WTC11 (cell line): ENCODE measurements around the gene KCND3. TPM values are rescaled to one million over a fixed set of nuclear protein-coding genes. Genes with fewer than 3 reads are reported as not detected.

Experiments
- ATAC-seq: fragments of 200-7000 bp; cut with Tn5 transposase; 2 replicates; pipeline ENCODE4 v1.10.0; 2021; ENCODE audit warnings: mild to moderate bottlenecking, moderate library complexity
- CTCF ChIA-PET: fragments of 300-600 bp; sonication (Branson Sonifier 250); formaldehyde crosslinking; loops from one replicate; lab custom pipeline; 2021; ENCODE audit warnings: antibody characterized with exemption; lab: Charles Lee
- POLR2A ChIA-PET: fragments of 350-600 bp; sonication (Branson Sonifier 250); formaldehyde crosslinking; loops from one replicate; lab custom pipeline; 2021; ENCODE audit warnings: antibody characterized with exemption; lab: Charles Lee
- DNase-seq: peaks from one replicate; pipeline ENCODE4 v3.0.0; 2021; ENCODE audit warnings: low spot score
- H3K27ac Mint-ChIP-seq: 2 replicates; pipeline ENCODE4 v1.8.0; 2021; ENCODE audit warnings: mixed read lengths
- H3K27me3 Mint-ChIP-seq: 2 replicates; pipeline ENCODE4 v1.8.0; 2021; ENCODE audit warnings: low read depth, mild to moderate bottlenecking, moderate library complexity, mixed read lengths
- H3K36me3 Mint-ChIP-seq: 2 replicates; pipeline ENCODE4 v1.8.0; 2021; ENCODE audit warnings: mixed read lengths
- H3K4me1 Mint-ChIP-seq: 2 replicates; pipeline ENCODE4 v1.8.0; 2022; ENCODE audit warnings: mixed read lengths
- H3K4me3 Mint-ChIP-seq: 2 replicates; pipeline ENCODE4 v1.8.0; 2021; ENCODE audit warnings: mild to moderate bottlenecking, moderate library complexity, mixed read lengths
- H3K9me3 Mint-ChIP-seq: 2 replicates; pipeline ENCODE4 v1.8.0; 2021; ENCODE audit warnings: mixed read lengths
- CBFB ChIP-seq: sonication (generic); formaldehyde crosslinking; IDR thresholded peaks from 2 replicates; pipeline ENCODE4 v1.8.1; 2022; ENCODE audit warnings: mild to moderate bottlenecking, low read depth, missing genetic modification reagents
- CREB1 ChIP-seq: sonication (generic); formaldehyde crosslinking; IDR thresholded peaks from 2 replicates; pipeline ENCODE4 v1.8.0; 2023; ENCODE audit warnings: mild to moderate bottlenecking, missing genetic modification reagents
- CREM ChIP-seq: sonication (generic); formaldehyde crosslinking; IDR thresholded peaks from 2 replicates; pipeline ENCODE4 v1.8.1; 2022; ENCODE audit warnings: mild to moderate bottlenecking, missing genetic modification reagents, moderate library complexity
- EMX1 ChIP-seq: fragments of 250-450 bp; sonication (Bioruptor Pico); IDR thresholded peaks from 2 replicates; pipeline ENCODE4 v1.8.0; 2021; ENCODE audit warnings: mild to moderate bottlenecking
- HMGA2 ChIP-seq: fragments of 250-450 bp; sonication (Bioruptor Pico); IDR thresholded peaks from 2 replicates; pipeline ENCODE4 v1.4.0; 2021; ENCODE audit warnings: mild to moderate bottlenecking, moderate library complexity
- MYBL2 ChIP-seq: sonication (generic); formaldehyde crosslinking; IDR thresholded peaks from 2 replicates; pipeline ENCODE4 v1.8.1; 2023; ENCODE audit warnings: mild to moderate bottlenecking, moderate library complexity, missing genetic modification reagents
- NR1H2 ChIP-seq: sonication (generic); formaldehyde crosslinking; IDR thresholded peaks from 2 replicates; pipeline ENCODE4 v1.9.0; 2021; ENCODE audit warnings: mild to moderate bottlenecking, moderate library complexity, missing genetic modification reagents
- OVOL2 ChIP-seq: fragments of 250-450 bp; sonication (Bioruptor Pico); IDR thresholded peaks from 2 replicates; pipeline ENCODE4 v1.9.0; 2021; ENCODE audit warnings: mild to moderate bottlenecking, borderline replicate concordance
- SP1 ChIP-seq: sonication (generic); formaldehyde crosslinking; conservative IDR thresholded peaks from 2 replicates; pipeline ENCODE4 v1.8.1; 2022; ENCODE audit warnings: missing genetic modification reagents
- ZNF138 ChIP-seq: sonication (generic); formaldehyde crosslinking; conservative IDR thresholded peaks from 2 replicates; pipeline ENCODE4 v1.8.1; 2022; ENCODE audit warnings: mild to moderate bottlenecking, moderate library complexity, missing genetic modification reagents
- ZNF232 ChIP-seq: sonication (generic); formaldehyde crosslinking; IDR thresholded peaks from 2 replicates; pipeline ENCODE4 v1.8.0; 2022; ENCODE audit warnings: mild to moderate bottlenecking, missing genetic modification reagents
- total RNA-seq: library from RNA; stranded (reverse); gene quantifications from 3 replicates; pipeline ENCODE4 v1.2.3, GENCODE V29; 2021
- TF ChIP-seq, protein P1 (sequence below): sonication (generic); formaldehyde crosslinking; IDR thresholded peaks from 2 replicates; pipeline ENCODE4 v1.8.0; 2022; ENCODE audit warnings: mild to moderate bottlenecking, missing genetic modification reagents
- TF ChIP-seq, protein P2 (sequence below): sonication (generic); formaldehyde crosslinking; IDR thresholded peaks from 2 replicates; pipeline ENCODE4 v1.8.0; 2022; ENCODE audit warnings: mild to moderate bottlenecking, missing genetic modification reagents
- TF ChIP-seq, protein P3 (sequence below): fragments of 200-600 bp; IDR thresholded peaks from 2 replicates; pipeline ENCODE4 v1.8.0; 2022; ENCODE audit warnings: antibody characterized with exemption
- TF ChIP-seq, protein P4 (sequence below): fragments of 250-450 bp; sonication (Bioruptor Pico); IDR thresholded peaks from 2 replicates; pipeline ENCODE4 v1.9.0; 2021; ENCODE audit warnings: moderate library complexity, mild to moderate bottlenecking, inconsistent platforms, borderline replicate concordance
- TF ChIP-seq, protein P5 (sequence below): fragments of 250-450 bp; sonication (Bioruptor Pico); IDR thresholded peaks from 2 replicates; pipeline ENCODE4 v1.9.0; 2021; ENCODE audit warnings: mild to moderate bottlenecking
- TF ChIP-seq, protein P6 (sequence below): sonication (generic); formaldehyde crosslinking; IDR thresholded peaks from 2 replicates; pipeline ENCODE4 v1.8.0; 2023; ENCODE audit warnings: missing genetic modification reagents
- TF ChIP-seq, protein P7 (sequence below): fragments of 250-450 bp; sonication (Bioruptor Pico); IDR thresholded peaks from 2 replicates; pipeline ENCODE4 v1.9.0; 2021; ENCODE audit warnings: mild to moderate bottlenecking
- TF ChIP-seq, protein P8 (sequence below): sonication (generic); formaldehyde crosslinking; IDR thresholded peaks from 2 replicates; pipeline ENCODE4 v1.8.1; 2022; ENCODE audit warnings: missing genetic modification reagents, borderline replicate concordance

KCND3 gene
- total RNA-seq, 1 experiment from 2014 or later = 0.35 TPM

DNA sequence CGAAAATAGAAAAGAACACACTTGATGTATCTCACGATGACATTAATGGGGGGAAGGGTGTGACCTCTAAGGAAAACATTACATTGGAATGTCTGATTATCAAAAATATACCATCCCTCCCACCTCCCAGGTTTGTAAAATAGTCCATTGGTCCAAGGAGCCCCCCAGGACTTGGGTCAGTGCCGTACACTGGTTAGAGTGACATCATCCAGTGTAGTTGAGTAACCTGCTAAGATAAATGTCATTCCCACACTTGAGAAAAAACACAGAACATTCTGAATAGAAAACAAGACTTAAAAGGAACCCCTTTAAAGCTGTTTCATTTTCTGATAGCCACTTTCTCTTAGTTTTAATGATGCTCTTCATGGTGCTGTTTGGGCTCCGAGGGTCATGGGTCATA is 218.6 kb downstream of the KCND3 start (continued):
- TF ChIP-seq, protein P1, sequence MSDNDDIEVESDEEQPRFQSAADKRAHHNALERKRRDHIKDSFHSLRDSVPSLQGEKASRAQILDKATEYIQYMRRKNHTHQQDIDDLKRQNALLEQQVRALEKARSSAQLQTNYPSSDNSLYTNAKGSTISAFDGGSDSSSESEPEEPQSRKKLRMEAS (CRISPR knock-in tag) = no peak
- TF ChIP-seq ZNF138 (CRISPR knock-in tag) = no peak
- no peak for TF ChIP-seq HMGA2
- no peak for TF ChIP-seq NR1H2 (CRISPR knock-in tag)
- TF ChIP-seq, protein P2, sequence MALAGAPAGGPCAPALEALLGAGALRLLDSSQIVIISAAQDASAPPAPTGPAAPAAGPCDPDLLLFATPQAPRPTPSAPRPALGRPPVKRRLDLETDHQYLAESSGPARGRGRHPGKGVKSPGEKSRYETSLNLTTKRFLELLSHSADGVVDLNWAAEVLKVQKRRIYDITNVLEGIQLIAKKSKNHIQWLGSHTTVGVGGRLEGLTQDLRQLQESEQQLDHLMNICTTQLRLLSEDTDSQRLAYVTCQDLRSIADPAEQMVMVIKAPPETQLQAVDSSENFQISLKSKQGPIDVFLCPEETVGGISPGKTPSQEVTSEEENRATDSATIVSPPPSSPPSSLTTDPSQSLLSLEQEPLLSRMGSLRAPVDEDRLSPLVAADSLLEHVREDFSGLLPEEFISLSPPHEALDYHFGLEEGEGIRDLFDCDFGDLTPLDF (CRISPR knock-in tag) = no peak
- TF ChIP-seq OVOL2 (CRISPR knock-in tag) = no peak

DNA sequence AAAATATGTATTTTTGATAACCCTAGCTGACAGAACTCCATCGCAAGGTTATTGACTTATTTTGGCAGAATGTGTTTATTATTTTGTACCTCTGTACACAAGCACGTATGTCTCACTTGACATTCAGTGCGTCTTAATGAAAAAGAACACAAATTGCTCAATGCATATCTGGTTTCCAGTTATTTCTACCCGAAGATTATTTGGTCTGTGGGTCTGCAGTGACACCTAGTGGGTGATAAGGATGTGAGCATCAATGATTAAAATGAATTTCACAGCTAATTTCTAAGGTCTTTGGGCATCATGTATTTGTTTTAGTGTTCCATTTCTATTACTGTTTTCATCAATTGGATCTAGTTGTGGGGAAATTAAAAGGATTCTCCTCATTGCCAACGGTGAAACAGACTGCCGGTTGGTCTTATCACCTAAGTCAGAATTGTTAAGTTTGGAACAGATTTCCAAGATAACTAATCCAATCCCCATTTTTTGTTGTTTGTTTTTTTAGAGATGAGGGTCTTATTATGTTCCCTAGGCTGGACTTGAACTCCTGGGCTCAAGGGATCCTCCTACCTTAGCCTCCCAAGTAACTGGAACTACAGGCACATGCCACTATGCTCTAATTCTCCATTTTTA is 219.8 kb downstream of the KCND3 start:
- Mint-ChIP-seq H3K36me3 (peaks cover 25% of the 10 kb centered on the region), H3K27me3 (no peaks in the 10 kb centered on the region; the same call in 1 of the 2 replicates), H3K27ac (no peak overlapping the region), H3K9me3 (no peaks in the 10 kb centered on the region), H3K4me3 (no peak overlapping the region), H3K4me1 (no peaks in the 10 kb centered on the region)
- POLR2A ChIA-PET = no interaction called here
- TF ChIP-seq, protein P3, sequence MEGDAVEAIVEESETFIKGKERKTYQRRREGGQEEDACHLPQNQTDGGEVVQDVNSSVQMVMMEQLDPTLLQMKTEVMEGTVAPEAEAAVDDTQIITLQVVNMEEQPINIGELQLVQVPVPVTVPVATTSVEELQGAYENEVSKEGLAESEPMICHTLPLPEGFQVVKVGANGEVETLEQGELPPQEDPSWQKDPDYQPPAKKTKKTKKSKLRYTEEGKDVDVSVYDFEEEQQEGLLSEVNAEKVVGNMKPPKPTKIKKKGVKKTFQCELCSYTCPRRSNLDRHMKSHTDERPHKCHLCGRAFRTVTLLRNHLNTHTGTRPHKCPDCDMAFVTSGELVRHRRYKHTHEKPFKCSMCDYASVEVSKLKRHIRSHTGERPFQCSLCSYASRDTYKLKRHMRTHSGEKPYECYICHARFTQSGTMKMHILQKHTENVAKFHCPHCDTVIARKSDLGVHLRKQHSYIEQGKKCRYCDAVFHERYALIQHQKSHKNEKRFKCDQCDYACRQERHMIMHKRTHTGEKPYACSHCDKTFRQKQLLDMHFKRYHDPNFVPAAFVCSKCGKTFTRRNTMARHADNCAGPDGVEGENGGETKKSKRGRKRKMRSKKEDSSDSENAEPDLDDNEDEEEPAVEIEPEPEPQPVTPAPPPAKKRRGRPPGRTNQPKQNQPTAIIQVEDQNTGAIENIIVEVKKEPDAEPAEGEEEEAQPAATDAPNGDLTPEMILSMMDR = peak; percentile 60
- TF ChIP-seq, protein P4, sequence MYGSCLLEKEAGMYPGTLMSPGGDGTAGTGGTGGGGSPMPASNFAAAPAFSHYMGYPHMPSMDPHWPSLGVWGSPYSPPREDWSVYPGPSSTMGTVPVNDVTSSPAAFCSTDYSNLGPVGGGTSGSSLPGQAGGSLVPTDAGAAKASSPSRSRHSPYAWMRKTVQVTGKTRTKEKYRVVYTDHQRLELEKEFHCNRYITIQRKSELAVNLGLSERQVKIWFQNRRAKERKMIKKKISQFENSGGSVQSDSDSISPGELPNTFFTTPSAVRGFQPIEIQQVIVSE (CRISPR knock-in tag) = no peak
- no peak for DNase-seq
- ATAC-seq = no peak
- CTCF ChIA-PET = interaction anchor here (0.6 to 4.7 kb wide), 22 partner anchors 9 to 603 kb away, joined by 3 to 55 read pairs (median 4); partner anchors contain the start of gene INKA2

DNA sequence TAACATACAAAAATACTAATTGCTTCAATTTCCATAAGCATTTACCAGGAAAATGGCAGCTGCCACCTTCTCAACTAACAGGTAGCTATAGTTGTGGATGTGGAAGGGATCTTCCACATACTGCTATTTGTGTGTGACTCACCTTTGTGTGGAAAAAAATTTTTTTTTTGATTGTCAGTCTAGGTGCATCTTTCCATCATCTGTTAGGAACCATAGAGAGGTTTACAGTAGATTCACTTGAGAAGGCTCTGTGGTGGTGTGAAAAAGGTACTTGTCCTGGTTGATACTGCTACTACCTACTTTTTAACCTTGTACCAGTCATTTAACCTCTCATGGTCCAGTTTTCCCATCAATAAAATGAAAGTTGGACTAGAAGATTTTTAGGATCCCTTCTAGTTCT is 220.8 kb downstream of the KCND3 start:
- Mint-ChIP-seq H3K4me3 (no peak overlapping the region), H3K4me1 (no peaks in the 10 kb centered on the region), H3K27me3 (no peaks in the 10 kb centered on the region; the same call in 1 of the 2 replicates), H3K36me3 (peaks cover 31% of the 10 kb centered on the region), H3K9me3 (no peaks in the 10 kb centered on the region), H3K27ac (no peak overlapping the region)
- ChIA-PET CTCF (interaction anchor here (0.7 to 4.7 kb wide), 9 partner anchors 19 to 287 kb away, joined by 3 to 55 read pairs (median 7); partner anchors contain the start of gene INKA2), POLR2A (no interaction called here)
- no peak for DNase-seq
- ATAC-seq = no peak
- TF ChIP-seq, protein P3 = no peak
- TF ChIP-seq, protein P1 (CRISPR knock-in tag) = no peak
- no peak for TF ChIP-seq CREM (CRISPR knock-in tag)
- TF ChIP-seq, protein P5, sequence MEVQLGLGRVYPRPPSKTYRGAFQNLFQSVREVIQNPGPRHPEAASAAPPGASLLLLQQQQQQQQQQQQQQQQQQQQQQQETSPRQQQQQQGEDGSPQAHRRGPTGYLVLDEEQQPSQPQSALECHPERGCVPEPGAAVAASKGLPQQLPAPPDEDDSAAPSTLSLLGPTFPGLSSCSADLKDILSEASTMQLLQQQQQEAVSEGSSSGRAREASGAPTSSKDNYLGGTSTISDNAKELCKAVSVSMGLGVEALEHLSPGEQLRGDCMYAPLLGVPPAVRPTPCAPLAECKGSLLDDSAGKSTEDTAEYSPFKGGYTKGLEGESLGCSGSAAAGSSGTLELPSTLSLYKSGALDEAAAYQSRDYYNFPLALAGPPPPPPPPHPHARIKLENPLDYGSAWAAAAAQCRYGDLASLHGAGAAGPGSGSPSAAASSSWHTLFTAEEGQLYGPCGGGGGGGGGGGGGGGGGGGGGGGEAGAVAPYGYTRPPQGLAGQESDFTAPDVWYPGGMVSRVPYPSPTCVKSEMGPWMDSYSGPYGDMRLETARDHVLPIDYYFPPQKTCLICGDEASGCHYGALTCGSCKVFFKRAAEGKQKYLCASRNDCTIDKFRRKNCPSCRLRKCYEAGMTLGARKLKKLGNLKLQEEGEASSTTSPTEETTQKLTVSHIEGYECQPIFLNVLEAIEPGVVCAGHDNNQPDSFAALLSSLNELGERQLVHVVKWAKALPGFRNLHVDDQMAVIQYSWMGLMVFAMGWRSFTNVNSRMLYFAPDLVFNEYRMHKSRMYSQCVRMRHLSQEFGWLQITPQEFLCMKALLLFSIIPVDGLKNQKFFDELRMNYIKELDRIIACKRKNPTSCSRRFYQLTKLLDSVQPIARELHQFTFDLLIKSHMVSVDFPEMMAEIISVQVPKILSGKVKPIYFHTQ = no peak
- TF ChIP-seq ZNF232 (CRISPR knock-in tag) = no peak
- TF ChIP-seq CREB1 = no peak
- TF ChIP-seq, protein P6, sequence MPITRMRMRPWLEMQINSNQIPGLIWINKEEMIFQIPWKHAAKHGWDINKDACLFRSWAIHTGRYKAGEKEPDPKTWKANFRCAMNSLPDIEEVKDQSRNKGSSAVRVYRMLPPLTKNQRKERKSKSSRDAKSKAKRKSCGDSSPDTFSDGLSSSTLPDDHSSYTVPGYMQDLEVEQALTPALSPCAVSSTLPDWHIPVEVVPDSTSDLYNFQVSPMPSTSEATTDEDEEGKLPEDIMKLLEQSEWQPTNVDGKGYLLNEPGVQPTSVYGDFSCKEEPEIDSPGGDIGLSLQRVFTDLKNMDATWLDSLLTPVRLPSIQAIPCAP (CRISPR knock-in tag) = no peak
- TF ChIP-seq, protein P7, sequence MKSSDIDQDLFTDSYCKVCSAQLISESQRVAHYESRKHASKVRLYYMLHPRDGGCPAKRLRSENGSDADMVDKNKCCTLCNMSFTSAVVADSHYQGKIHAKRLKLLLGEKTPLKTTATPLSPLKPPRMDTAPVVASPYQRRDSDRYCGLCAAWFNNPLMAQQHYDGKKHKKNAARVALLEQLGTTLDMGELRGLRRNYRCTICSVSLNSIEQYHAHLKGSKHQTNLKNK = no peak
- no peak for TF ChIP-seq EMX1 (CRISPR knock-in tag)
- TF ChIP-seq CBFB (CRISPR knock-in tag) = no peak
- TF ChIP-seq, protein P8, sequence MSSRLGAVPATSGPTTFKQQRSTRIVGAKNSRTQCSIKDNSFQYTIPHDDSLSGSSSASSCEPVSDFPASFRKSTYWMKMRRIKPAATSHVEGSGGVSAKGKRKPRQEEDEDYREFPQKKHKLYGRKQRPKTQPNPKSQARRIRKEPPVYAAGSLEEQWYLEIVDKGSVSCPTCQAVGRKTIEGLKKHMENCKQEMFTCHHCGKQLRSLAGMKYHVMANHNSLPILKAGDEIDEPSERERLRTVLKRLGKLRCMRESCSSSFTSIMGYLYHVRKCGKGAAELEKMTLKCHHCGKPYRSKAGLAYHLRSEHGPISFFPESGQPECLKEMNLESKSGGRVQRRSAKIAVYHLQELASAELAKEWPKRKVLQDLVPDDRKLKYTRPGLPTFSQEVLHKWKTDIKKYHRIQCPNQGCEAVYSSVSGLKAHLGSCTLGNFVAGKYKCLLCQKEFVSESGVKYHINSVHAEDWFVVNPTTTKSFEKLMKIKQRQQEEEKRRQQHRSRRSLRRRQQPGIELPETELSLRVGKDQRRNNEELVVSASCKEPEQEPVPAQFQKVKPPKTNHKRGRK = no peak
- no peak for TF ChIP-seq MYBL2 (CRISPR knock-in tag)
- no peak for TF ChIP-seq SP1 (CRISPR knock-in tag)
